Glutamatergic neuron (in vitro differentiated cells): ENCODE data around the gene EMD. TPM values are rescaled to one million over a fixed set of nuclear protein-coding genes. Genes with fewer than 3 reads are reported as not detected.
"Not testable (repeated sequence)": the region's sequence is repeated elsewhere in the genome, so short reads cannot be mapped to it uniquely, and the experiment has no call there.

Experiments used
- DNase-seq: peaks from one replicate; pipeline ENCODE4 v3.0.0; 2022
- H3K27ac Mint-ChIP-seq: one replicate; pipeline ENCODE4 v1.8.0; 2020; ENCODE audit warnings: mild to moderate bottlenecking, mixed read lengths, inconsistent platforms; ENCODE audit not compliant: unreplicated experiment
- H3K27me3 Mint-ChIP-seq: one replicate; pipeline ENCODE4 v1.8.0; 2020; ENCODE audit warnings: mild to moderate bottlenecking, moderate library complexity, mixed read lengths, inconsistent platforms; ENCODE audit not compliant: unreplicated experiment
- H3K36me3 Mint-ChIP-seq: one replicate; pipeline ENCODE4 v1.8.0; 2020; ENCODE audit warnings: mild to moderate bottlenecking, mixed read lengths, inconsistent platforms; ENCODE audit not compliant: unreplicated experiment
- H3K4me1 Mint-ChIP-seq: one replicate; pipeline ENCODE4 v1.8.0; 2020; ENCODE audit warnings: mild to moderate bottlenecking, low read depth, mixed read lengths, inconsistent platforms; ENCODE audit not compliant: unreplicated experiment
- H3K4me3 Mint-ChIP-seq: one replicate; pipeline ENCODE4 v1.8.0; 2020; ENCODE audit warnings: mild to moderate bottlenecking, mixed read lengths, inconsistent platforms; ENCODE audit not compliant: unreplicated experiment
- H3K9me3 Mint-ChIP-seq: one replicate; pipeline ENCODE4 v1.8.0; 2020; ENCODE audit warnings: mild to moderate bottlenecking, moderate library complexity, mixed read lengths, inconsistent platforms; ENCODE audit not compliant: unreplicated experiment
- total RNA-seq: library from RNA; stranded (reverse); fragmentation: NEBNext Ultra II Directional; extraction: Animal tissue kit (Norgen Biotek cat#: 25700); gene quantifications from one replicate; pipeline ENCODE4 v1.2.1, GENCODE V29; 2021; ENCODE audit not compliant: unreplicated experiment
- TF ChIP-seq, protein P1 (sequence below): fragments of 200-600 bp; sonication (generic); IDR thresholded peaks from one replicate; pipeline ENCODE4 v1.5.0; 2021; ENCODE audit not compliant: partially characterized antibody, unreplicated experiment

The EMD gene
- total RNA-seq, 1 donor from 2014 or later, result 56.8 TPM

GRCh38 chrX:154396363-154396762, 17.3 kb downstream of the EMD start:
- not testable (repeated sequence) for H3K27ac Mint-ChIP-seq, DNase-seq, H3K4me1 Mint-ChIP-seq, H3K36me3 Mint-ChIP-seq
- Mint-ChIP-seq H3K27me3 (peaks cover 11% of the 10 kb centered on the region), H3K4me3 (peak overlapping the region; percentile 86), H3K9me3 (peaks cover 14% of the 10 kb centered on the region)

GRCh38 chrX:154396973-154397887, 18.1 kb downstream of the EMD start:
- Mint-ChIP-seq H3K36me3 (peaks cover 5% of the 10 kb centered on the region), H3K9me3 (peaks cover 14% of the 10 kb centered on the region), H3K27ac (peak overlapping the region; percentile 99), H3K4me1 (peaks cover 3% of the 10 kb centered on the region), H3K27me3 (peaks cover 11% of the 10 kb centered on the region), H3K4me3 (peak overlapping the region; percentile 99)
- TF ChIP-seq, protein P1, sequence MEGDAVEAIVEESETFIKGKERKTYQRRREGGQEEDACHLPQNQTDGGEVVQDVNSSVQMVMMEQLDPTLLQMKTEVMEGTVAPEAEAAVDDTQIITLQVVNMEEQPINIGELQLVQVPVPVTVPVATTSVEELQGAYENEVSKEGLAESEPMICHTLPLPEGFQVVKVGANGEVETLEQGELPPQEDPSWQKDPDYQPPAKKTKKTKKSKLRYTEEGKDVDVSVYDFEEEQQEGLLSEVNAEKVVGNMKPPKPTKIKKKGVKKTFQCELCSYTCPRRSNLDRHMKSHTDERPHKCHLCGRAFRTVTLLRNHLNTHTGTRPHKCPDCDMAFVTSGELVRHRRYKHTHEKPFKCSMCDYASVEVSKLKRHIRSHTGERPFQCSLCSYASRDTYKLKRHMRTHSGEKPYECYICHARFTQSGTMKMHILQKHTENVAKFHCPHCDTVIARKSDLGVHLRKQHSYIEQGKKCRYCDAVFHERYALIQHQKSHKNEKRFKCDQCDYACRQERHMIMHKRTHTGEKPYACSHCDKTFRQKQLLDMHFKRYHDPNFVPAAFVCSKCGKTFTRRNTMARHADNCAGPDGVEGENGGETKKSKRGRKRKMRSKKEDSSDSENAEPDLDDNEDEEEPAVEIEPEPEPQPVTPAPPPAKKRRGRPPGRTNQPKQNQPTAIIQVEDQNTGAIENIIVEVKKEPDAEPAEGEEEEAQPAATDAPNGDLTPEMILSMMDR, result no peak
- peak; percentile 79 for DNase-seq

- Mint-ChIP-seq H3K36me3 (peaks cover 5% of the 10 kb centered on the region), H3K9me3 (peaks cover 14% of the 10 kb centered on the region), H3K4me3 (peak within 1 kb of the TSS; percentile 99), H3K4me1 (peaks cover 3% of the 10 kb centered on the region), H3K27me3 (peaks cover 11% of the 10 kb centered on the region), H3K27ac (peak within 1 kb of the TSS; percentile 99)
- DNase-seq, result peak; percentile 90
- TF ChIP-seq, protein P1, result no peak
Observed at GRCh38 chrX:154397888-154398667, 19.0 kb downstream of the EMD start, which contains the start of gene RPL10. Gene RPL10 (plus strand): TSS chrX:154398377. CDS start chrX:154398520, 143 bp downstream.

- Mint-ChIP-seq H3K27me3 (peaks cover 11% of the 10 kb centered on the region), H3K27ac (peak overlapping the region; percentile 99), H3K4me3 (peak overlapping the region; percentile 99), H3K9me3 (peaks cover 14% of the 10 kb centered on the region), H3K4me1 (peaks cover 3% of the 10 kb centered on the region), H3K36me3 (peaks cover 5% of the 10 kb centered on the region)
- DNase-seq, result peak; percentile 83
- TF ChIP-seq, protein P1, result peak; percentile 80
Observed at GRCh38 chrX:154398668-154399526, 19.8 kb downstream of the EMD start.
